Measurements from ENCODE around the gene FAM216A.
"Not testable (repeated sequence)": the region's sequence is repeated elsewhere in the genome, so short reads cannot be mapped to it uniquely, and the experiment has no call there.

Gene FAM216A

DNA sequence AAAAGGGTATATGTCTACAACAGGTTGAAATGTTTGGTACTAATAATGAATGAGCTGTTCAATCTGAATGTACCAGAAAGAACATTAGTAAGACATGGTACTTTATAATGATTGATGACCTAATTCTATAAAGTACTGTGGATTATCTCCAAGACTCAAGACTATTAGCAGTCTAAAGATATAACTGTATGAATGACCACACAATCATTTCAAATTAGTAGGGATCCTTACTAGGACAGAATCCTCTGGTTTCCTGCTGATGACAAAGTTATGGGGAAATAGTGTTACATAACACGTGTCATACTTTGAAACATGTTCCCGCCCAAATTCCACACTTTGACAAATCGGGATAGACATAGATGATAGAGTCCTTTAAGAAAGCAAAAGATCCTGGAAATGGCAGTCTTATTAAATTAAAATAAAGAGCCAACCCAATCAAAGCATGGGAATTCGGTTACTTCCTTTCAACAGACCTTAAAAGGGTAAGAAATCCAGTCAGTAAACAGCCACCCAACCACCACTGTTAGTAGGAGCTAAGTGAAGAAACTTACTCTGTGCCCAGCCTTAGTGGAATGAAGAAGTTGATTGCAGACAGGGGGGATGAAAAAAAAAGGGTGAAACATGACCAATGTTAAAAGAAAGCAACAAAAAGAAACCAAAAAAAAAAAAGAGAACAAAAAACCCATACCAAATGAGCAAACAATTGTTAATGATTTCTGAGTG, 30.5 kb downstream of the FAM216A start:
- DNase-seq (ENCODE audit: low spot score), result no peak

DNA sequence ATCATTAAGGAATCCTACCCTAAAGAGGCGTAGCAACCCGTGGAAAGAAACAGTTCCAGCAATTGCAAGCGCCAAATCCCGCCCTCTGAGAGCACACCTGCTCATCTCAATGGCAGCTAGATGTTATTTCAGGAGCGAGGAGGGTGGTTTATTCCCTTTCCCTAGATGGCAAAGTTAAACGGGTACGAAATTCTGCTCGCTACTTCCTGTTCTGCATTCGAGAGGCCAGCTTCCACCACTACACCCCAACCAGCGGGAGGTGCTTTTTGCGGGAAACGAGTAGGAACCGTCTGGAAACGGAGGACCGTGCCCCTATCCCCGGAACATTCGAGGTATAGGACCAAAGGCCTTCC, 32.7 kb downstream of the FAM216A start:
- DNase-seq (ENCODE audit: low spot score), result no peak

GRCh38 chr12:110501752-110502738, 33.4 kb downstream of the FAM216A start, which contains the start of the genes RAD9B and VPS29:
TSS of gene RAD9B (plus strand) at chr12:110502331. CDS start at chr12:110502338, 7 bp downstream.
TSS of gene VPS29 (minus strand) at chr12:110502111. CDS start at chr12:110502051, 60 bp downstream.
- peak; percentile 78 for DNase-seq (ENCODE audit: low spot score)

DNA sequence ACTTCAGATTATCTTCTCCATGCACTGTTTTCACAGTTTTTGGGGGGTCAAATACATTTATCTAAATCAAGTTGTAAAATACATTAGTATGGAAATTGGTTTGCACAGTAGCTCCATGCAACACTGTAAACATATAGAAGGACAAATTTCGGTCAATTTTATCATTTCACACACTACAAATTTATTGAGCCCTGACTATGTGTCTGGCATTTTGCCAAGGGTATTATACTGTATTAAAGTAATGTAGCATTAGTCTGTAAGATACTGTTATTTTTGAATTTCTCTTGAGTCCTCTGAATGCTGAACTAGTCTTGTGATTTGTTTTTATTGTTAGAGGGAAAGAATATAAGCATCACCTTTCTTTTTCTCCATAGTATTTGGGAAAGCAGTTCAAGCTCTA, 34.8 kb downstream of the FAM216A start:
- DNase-seq (ENCODE audit: low spot score), result no peak

GRCh38 chr12:110505332-110505731, 36.7 kb downstream of the FAM216A start:
- DNase-seq (ENCODE audit: low spot score), result no peak

- no peak for DNase-seq (ENCODE audit: low spot score)
Measured at GRCh38 chr12:110508071-110508586, 39.5 kb downstream of the FAM216A start.

- no peak for DNase-seq (ENCODE audit: low spot score)
Measured at GRCh38 chr12:110513842-110514241, 45.2 kb downstream of the FAM216A start.

DNA sequence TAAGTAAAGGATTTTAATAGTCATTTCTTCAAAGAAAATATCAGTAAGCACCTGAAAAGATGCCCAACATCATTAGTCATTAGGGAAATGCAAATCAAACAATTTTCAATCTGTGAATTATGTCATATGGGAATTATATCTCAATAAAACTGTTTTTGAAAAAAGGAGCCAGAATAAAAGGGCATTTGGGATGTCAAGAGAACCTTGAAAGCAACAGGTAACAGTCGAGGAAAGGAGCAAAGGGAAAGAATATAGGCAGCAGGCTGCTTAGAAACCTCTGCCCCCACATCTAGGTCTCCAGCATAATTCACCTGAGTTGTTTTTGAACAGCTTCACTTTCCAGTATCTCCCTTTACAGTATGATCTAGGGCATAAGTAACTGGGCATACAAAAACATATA, 45.7 kb downstream of the FAM216A start:
- no peak for DNase-seq (ENCODE audit: low spot score)

GRCh38 chr12:110516995-110517394, 48.4 kb downstream of the FAM216A start:
- no peak for DNase-seq (ENCODE audit: low spot score)

- DNase-seq (ENCODE audit: low spot score), result not testable (repeated sequence)
Measured at GRCh38 chr12:110518014-110518413, 49.4 kb downstream of the FAM216A start.

DNA sequence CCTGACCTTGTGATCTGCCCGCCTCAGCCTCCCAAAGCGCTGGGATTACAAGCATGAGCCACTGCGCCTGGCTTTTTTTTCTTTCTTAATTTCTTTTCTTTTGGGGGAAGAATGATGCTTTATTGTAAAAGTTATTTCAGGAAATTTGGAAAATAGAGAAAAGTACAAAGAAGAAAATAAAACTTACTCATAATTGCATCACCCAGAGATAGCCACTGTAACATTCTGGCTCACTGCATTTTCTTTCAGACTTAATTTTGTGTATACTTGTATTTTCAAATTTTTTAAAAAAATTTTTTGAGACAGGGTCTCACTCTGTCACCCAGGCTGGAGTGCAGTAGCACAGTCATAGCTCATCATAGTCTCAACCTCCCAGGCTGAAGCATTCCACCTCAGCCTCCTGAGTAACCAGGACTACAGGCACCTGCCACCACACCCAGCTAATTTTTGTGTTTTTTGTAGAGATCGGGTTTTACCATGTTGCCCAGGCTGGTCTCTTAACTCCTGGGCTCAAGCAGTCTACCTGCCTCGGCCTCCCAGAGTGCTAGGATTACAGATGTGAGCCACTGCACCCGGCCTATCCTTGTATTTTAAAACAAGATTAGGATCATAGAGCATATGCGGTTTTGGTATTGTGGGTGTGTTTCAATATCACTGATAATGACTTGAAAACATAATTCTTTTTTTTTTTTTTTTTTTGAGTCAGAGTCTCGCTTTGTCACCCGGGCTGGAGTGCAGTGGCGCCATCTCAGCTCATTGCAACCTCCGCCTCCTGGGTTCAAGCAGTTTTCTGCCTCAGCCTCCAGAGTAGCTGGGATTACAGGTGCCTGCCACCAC, 52.4 kb downstream of the FAM216A start:
- DNase-seq (ENCODE audit: low spot score), result not testable (repeated sequence)

GRCh38 chr12:110528277-110528839, 59.7 kb downstream of the FAM216A start:
- no peak for DNase-seq (ENCODE audit: low spot score)

- DNase-seq (ENCODE audit: low spot score), result no peak
Measured at GRCh38 chr12:110530511-110530910, 61.9 kb downstream of the FAM216A start.

DNA sequence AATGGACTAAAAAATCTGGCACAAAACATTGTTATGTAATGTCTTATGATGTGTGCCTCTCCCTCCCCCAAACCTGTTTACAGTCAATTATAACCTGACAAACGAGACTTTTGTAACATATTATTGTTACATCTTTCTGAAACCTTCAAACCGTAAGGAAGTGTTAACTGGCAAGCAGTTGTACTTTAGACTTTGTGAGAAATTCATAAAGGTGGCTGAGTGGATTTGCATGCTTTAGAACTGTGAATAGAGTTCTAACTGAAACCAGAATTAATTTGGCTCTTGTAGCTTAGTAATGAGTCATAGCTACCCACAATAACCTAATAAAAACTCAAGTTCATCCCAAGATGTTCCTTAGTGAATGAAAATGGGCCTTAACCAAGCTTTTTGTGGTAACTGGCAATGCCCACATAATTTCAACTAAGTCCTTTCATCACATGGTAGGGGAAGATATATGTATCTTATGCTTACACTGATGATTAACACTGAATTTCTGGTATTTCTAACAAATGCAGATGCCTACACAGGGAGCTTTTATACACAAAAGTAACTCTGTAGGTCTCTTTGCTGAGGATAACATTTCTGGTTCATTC, 63.2 kb downstream of the FAM216A start:
- no peak for DNase-seq (ENCODE audit: low spot score)

DNA sequence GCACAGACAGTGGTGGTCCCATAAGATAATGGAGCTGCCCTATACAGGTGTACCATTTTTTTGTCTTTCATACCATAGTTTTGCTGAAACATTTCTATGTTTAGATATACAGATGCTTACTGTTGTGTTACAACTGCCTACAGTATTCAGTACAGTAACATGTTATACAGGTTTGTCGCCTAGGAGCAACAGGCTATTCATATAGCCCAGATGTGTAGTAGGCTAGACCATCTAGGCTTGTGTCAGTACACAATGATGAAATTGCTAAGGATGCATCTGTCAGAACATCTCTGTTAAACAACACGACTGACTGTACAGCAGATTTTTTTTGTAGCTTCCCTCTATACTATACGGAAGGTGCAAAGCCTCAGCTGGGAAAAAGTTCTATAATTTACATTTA, 64.0 kb downstream of the FAM216A start:
- no peak for DNase-seq (ENCODE audit: low spot score)

DNA sequence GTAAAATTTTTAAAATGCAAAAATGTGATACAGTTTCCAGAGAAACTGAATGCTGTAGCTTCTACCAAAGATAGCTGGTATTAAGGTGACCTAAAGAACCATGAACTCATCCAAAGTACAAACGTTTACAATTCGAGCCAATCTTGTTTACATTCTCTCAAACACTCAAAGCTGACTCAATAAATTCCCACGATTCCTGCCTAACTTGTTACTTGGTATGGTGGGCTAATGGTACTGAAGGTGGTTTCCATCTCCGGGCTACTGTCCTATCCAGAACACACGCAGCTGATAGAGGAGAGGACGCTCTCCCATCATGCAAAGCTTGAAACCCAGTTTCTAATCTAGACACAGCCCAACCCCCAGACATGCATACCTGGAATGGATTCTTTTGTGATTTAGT, 65.0 kb downstream of the FAM216A start:
- DNase-seq (ENCODE audit: low spot score), result no peak

DNA sequence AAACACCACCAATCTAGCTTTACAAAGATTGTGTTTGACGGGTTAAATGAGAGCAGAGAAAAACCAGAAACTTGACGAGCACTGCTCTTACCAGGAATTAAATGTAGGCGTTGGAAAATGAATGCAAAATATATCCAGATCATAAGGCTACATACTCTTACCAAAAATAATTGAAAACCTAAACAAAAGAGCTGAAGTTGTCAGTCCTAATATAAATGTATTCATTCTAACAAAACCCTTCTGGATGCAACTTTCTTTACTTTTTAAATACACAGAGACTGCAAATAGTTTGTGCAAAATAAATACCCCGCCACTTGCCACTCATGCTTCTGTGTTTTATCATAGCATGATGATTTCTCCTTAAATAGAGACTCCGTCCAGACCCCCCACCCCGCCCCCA, 66.2 kb downstream of the FAM216A start:
- no peak for DNase-seq (ENCODE audit: low spot score)

- no peak for DNase-seq (ENCODE audit: low spot score)
Measured at GRCh38 chr12:110536834-110537604, 68.4 kb downstream of the FAM216A start.

- DNase-seq (ENCODE audit: low spot score), result no peak
Measured at GRCh38 chr12:110537605-110538409, 69.2 kb downstream of the FAM216A start.

All from HuH-7.5 (cell line).